Inferior parietal cortex (tissue), 1 donor: ENCODE data around the gene OR6Y1.

Experiments used
- DNase-seq: peaks from one replicate; pipeline ENCODE4 v3.0.0-alpha.2; 2016; ENCODE audit errors: extremely low spot score

The OR6Y1 gene

GRCh38 chr1:158554352-158554751, at the start of gene OR6Y1:
OR6Y1 (minus strand) TSS chr1:158554405; CDS start chr1:158548105, 6,300 bp downstream.
- DNase-seq = no peak

GRCh38 chr1:158600735-158601134, 46.5 kb upstream of the OR6Y1 start:
- DNase-seq = no peak

- no peak for DNase-seq
These were observed 32.7 kb upstream of the OR6Y1 start for GRCh38 chr1:158586942-158587341.

- no peak for DNase-seq
These were observed 29.8 kb upstream of the OR6Y1 start for GRCh38 chr1:158583962-158584361.

DNA sequence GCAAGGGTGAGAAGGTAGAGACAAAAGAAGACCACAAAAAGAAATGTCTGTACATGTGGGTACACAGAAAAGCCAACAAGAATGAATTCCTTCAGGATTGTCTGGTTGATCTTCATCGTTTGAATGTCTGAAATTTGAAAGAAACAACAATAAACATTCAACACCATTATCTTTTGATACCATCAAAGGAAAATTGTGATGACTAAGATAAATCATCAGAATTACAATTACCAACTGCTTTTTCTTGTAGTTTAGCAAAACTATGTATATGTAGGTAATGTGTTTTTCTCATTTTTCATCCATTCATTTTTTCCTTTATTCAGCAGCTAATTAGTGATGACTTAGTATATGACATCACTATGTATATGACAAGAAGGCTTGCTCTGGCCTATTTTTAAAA, 25.5 kb upstream of the OR6Y1 start, which contains the start of gene OR10X1:
TSS of gene OR10X1 (minus strand) at position 167 of the 400 bp plus-strand sequence. CDS start at position 167, 0 bp downstream.
- DNase-seq = no peak

GRCh38 chr1:158577561-158577960, 23.4 kb upstream of the OR6Y1 start:
- no peak for DNase-seq

- no peak for DNase-seq
These were observed 18.0 kb upstream of the OR6Y1 start for GRCh38 chr1:158572226-158572625.

GRCh38 chr1:158570480-158570879, 16.3 kb upstream of the OR6Y1 start, which contains the start of gene OR6P1:
OR6P1 (minus strand) TSS chr1:158570580; CDS start chr1:158563604, 6,976 bp downstream.
- no peak for DNase-seq

DNA sequence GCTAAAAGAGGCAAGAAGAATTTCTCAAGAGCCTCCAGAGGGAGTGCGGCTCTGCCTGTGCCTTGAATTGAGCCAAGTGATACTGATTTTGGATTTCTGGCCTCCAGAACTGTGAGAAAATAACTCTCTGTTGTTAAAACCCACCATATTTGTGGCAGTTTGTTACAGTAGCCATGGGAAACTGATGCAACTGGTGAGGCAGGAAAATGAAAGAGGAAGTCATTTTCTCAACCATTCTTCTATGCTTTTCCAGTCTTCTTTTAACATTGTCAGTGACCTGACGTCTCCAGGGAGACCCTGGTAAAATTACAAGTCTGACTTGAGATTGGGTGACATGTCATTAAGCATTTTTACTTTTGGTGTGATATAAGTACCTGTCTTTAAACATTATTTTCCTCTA, 10.4 kb upstream of the OR6Y1 start:
- no peak for DNase-seq

- no peak for DNase-seq
These were observed 9.6 kb upstream of the OR6Y1 start for GRCh38 chr1:158563853-158564252.

DNA sequence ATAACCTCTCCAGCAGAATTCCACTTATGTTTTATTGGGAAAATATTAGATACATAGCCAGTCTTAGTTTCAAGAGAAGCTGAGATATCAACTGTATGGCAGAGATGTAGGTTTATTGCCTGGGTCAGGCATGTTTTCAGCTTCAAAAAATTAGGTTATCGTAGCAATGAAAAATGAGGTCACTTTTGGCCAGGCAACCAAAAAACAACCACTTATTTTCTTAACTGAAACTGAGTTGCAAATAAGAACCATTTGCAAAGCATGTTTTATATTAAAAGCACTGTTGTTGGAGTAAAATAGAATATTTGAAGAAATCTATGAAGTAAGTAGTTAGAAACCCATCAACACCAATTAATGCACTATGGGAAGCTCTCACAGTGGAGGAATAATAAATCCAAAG, 5.5 kb upstream of the OR6Y1 start:
- no peak for DNase-seq

DNA sequence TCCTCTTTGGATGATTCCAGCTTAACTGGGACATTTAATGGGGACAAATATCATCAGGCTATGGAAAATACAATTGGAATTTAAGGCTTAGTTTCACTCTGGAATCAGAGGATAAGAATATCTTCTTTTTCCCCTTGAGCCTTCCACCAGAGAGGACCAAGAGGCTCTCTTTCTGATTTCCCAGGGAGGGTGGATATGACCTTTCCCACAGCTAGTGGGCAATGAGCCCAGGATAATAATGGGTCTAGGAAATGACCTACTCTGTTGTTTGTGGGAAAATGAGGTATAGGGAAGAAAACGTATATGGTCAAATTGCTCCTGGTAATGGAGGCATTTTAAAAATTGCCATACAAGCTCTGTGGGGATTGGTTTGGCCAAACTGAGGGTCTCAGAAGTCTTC, 1.9 kb downstream of the OR6Y1 start:
- no peak for DNase-seq

DNA sequence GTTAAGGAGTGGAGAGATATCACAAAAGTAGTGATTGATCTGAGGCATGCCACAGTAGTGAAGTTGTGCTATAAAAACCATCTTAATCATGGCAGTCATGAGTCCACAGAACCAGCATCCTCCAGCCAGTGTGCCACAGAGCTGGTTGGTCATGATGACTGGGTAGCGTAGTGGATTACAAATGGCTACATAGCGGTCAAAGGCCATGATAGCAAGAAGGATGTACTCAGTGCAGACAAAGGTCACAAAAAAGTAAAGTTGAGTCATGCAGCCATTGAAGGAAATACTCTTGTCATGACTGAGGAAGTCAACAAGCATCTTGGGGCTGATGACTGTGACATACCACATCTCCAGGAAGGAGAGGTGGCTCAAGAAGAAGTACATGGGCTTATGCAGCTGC, 6.7 kb downstream of the OR6Y1 start:
- DNase-seq = no peak

GRCh38 chr1:158537609-158538008, 16.6 kb downstream of the OR6Y1 start:
- no peak for DNase-seq

- DNase-seq = no peak
These were observed 19.7 kb downstream of the OR6Y1 start for GRCh38 chr1:158534496-158534895.

DNA sequence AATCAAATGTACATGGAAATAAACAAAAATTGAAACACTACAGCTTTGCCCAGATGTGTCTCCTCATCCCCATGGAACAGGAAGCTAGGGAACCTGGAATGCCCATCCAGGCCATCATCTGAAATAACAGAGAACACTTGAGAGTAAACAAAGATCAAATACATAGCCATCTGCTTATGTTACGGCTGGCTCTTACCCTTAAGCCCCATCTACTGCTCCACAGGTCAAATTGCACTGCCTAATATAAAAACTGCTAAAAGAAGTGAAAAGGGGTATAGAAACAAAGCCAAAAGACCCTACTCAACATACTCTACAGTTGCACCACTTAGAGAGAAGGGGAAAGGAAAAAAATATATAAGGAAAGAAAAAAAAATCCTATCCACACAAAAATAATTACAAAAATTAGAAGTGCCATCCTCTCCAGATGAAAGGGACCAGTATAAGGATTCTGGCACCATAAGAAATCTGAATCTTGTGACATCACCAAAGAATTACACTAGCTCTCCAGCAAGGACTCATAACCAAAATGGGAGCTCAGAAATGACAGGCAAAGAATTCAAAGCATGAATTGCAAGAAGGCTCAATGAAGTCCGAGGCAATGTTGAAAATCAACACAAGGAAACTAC, 26.9 kb downstream of the OR6Y1 start:
- peak; percentile 8 for DNase-seq

DNA sequence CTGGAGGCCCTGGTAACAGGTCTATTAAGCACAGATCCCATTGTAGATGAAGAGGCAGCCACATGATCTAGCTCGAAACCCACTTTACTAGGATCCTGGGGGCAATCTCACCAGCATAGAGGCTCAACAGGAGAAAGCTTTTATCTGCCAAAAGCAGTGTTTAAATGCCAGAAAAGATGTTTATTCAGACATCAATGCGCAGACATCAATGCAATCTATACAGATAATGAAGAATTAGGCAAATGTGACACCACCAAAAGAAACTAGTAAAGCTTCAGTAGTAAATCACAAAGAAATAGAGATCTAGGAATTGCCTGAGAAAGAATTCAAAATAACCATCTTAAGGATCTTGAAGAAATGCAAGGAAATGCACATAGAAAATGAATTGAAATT, 32.5 kb downstream of the OR6Y1 start:
- DNase-seq = no peak

DNA sequence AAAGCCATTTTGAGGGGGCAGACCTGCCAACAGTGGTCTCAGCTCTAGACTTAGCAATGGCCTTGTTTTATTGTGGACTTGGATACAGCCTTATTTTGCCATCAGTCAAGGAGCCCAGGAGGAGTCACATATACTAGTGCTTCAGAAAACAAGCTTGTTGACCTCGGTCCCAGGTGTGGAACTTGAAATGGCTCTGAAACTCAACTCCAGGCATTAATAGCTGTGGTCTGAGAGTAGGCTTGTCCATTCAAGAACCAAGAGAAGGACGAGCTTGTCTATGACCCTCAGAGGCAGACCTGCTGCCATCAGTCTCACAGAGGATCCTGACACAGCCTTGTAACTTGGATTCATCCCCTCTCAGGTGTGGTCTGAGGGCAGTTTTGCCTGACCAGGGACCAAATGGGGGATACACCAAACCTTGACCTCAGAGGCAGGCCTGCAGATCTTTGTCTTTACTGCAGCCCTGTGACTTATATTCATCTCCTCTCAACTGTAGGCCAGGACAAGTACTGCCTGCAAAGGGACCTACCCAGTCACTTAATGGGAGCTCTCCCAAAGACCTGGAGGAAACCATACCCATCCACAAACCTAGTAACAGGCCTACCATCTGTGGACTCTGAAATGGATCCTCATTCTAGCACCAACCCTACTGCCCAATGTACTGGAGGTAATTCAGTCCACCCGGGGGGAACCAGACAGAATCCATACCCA, 33.1 kb downstream of the OR6Y1 start:
- no peak for DNase-seq

DNA sequence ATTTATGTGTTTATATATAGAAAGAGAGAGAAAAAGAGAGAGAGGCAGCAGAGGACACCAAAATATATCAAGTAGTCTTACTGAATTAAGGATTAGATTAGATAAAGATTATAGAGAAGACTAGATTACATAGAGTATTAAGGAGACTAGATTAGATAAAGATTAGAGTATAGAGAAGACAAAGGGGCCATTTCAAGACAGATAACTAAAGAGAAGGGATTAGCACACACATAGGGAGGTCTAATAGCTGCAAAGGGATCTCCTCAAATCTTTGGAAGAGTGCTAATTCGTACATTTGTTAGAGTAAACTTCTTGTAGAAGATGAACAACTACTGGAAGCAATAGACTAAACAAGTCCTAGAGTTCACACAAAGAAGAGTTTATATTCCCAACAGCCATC, 34.2 kb downstream of the OR6Y1 start:
- DNase-seq = no peak

- DNase-seq = peak; percentile 15
These were observed 37.2 kb downstream of the OR6Y1 start for GRCh38 chr1:158516966-158517365.

DNA sequence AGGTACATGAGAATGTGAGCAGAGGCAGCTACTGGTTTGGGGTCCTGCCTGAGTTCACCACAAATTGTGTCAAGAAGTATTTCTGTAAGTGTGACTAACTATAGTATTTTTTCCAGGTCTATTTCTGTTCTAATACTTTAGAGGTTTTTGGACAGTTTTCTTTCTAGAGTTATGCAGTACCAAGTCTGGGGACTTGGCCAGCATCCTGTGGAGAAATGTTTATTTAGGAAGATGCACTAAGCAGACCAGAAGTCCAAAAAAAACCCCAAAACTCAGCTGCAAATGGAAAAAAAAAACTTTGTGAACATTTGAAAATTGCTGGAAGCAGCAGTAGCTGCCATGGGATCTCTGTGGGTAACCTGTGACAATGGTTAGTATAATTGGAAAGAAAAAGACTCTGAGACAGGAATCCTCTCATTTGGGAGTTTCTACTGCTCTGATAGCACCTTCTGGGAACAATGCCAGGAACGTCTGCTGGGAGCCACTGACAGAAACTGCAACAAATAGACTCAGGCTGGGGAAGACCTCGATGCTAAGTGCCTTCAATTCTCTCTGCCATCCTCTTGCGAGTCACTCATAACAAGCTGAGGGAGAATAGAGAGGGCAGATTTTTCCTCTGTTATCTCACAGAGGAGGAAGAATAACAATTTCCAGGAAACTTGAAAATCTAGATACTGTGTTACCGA, 44.6 kb downstream of the OR6Y1 start:
- DNase-seq = no peak

DNA sequence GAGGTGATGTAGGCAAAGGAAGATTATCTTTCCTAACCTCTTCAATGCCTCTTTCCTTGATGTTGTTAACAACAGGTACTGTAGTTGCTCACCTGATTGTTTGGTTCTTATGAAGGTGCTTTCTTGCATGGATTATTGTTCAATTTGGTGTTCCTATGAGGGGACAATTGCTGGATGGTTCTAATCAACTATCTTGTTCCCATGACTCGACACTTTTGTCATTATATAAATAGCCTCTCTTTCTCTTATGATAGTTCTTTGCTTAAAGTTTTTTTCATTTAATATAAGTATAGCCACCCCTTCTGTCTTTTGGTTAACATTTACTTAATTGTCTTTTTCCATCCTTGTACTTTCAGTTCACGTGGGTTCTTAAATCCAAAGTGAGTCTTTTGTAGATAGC, 46.7 kb downstream of the OR6Y1 start:
- DNase-seq = no peak
